ENCODE results near the gene FGD2.

Gene FGD2

GRCh38 chr6:36964349-36964748 is 41.1 kb upstream of the FGD2 start:
- Histone ChIP-seq H3K4me1 (ENCODE audit: insufficient read depth, low read length) (peaks cover 5% of the 10 kb centered on the region), H3K9me3 (ENCODE audit: low read length) (no peaks in the 10 kb centered on the region), H3K27ac (ENCODE audit: low read depth, low read length) (no peak overlapping the region), H3K27me3 (ENCODE audit: control insufficient read depth in 1 of 2, insufficient read depth in 2 of 2, low read length in 2 of 2) (no peaks in the 10 kb centered on the region), H3K9ac (ENCODE audit: low read length) (no peak overlapping the region), H3K36me3 (ENCODE audit: insufficient read depth, low read length) (peaks cover 24% of the 10 kb centered on the region), H3K4me3 (ENCODE audit: low read depth in 1 of 2, low read length in 2 of 2) (no peak overlapping the region)

- peaks cover 30% of the 10 kb centered on the region for H3K36me3 ChIP-seq (ENCODE audit: insufficient read depth, low read length)
- H3K27ac ChIP-seq (ENCODE audit: low read depth, low read length) = no peak overlapping the region
- no peaks in the 10 kb centered on the region for H3K9me3 ChIP-seq (ENCODE audit: low read length)
- no peak overlapping the region for H3K9ac ChIP-seq (ENCODE audit: low read length)
- no peaks in the 10 kb centered on the region for H3K27me3 ChIP-seq (ENCODE audit: control insufficient read depth in 1 of 2, insufficient read depth in 2 of 2, low read length in 2 of 2)
- H3K4me1 ChIP-seq (ENCODE audit: insufficient read depth, low read length) = peaks cover 5% of the 10 kb centered on the region
- H3K4me3 ChIP-seq (ENCODE audit: low read depth in 1 of 2, low read length in 2 of 2) = no peak overlapping the region
Measured at GRCh38 chr6:36964908-36965307, 40.5 kb upstream of the FGD2 start.

GRCh38 chr6:36967301-36967700 is 38.2 kb upstream of the FGD2 start:
- peaks cover 5% of the 10 kb centered on the region for H3K4me1 ChIP-seq (ENCODE audit: insufficient read depth, low read length)

GRCh38 chr6:36967757-36968156 is 37.7 kb upstream of the FGD2 start:
- Histone ChIP-seq H3K36me3 (ENCODE audit: insufficient read depth, low read length) (peaks cover 58% of the 10 kb centered on the region), H3K9me3 (ENCODE audit: low read length) (no peaks in the 10 kb centered on the region), H3K4me1 (ENCODE audit: insufficient read depth, low read length) (peaks cover 5% of the 10 kb centered on the region), H3K27ac (ENCODE audit: low read depth, low read length) (no peak overlapping the region), H3K4me3 (ENCODE audit: low read depth in 1 of 2, low read length in 2 of 2) (no peak overlapping the region), H3K9ac (ENCODE audit: low read length) (no peak overlapping the region), H3K27me3 (ENCODE audit: control insufficient read depth in 1 of 2, insufficient read depth in 2 of 2, low read length in 2 of 2) (no peaks in the 10 kb centered on the region)

More at GRCh38 chr6:36967301-36967700, 38.2 kb upstream of the FGD2 start:
- H3K27ac ChIP-seq (ENCODE audit: low read depth, low read length) = no peak overlapping the region
- H3K9ac ChIP-seq (ENCODE audit: low read length) = no peak overlapping the region
- H3K9me3 ChIP-seq (ENCODE audit: low read length) = no peaks in the 10 kb centered on the region
- H3K27me3 ChIP-seq (ENCODE audit: control insufficient read depth in 1 of 2, insufficient read depth in 2 of 2, low read length in 2 of 2) = no peaks in the 10 kb centered on the region
- peaks cover 54% of the 10 kb centered on the region for H3K36me3 ChIP-seq (ENCODE audit: insufficient read depth, low read length)
- H3K4me3 ChIP-seq (ENCODE audit: low read depth in 1 of 2, low read length in 2 of 2) = no peak overlapping the region

GRCh38 chr6:36968266-36968977 is 37.0 kb upstream of the FGD2 start:
- H3K9me3 ChIP-seq (ENCODE audit: low read length) = no peaks in the 10 kb centered on the region
- no peak overlapping the region for H3K4me3 ChIP-seq (ENCODE audit: low read depth in 1 of 2, low read length in 2 of 2)
- H3K27ac ChIP-seq (ENCODE audit: low read depth, low read length) = no peak overlapping the region
- peaks cover 64% of the 10 kb centered on the region for H3K36me3 ChIP-seq (ENCODE audit: insufficient read depth, low read length)
- H3K9ac ChIP-seq (ENCODE audit: low read length) = no peak overlapping the region
- H3K27me3 ChIP-seq (ENCODE audit: control insufficient read depth in 1 of 2, insufficient read depth in 2 of 2, low read length in 2 of 2) = no peaks in the 10 kb centered on the region
- H3K4me1 ChIP-seq (ENCODE audit: insufficient read depth, low read length) = peaks cover 5% of the 10 kb centered on the region

DNA sequence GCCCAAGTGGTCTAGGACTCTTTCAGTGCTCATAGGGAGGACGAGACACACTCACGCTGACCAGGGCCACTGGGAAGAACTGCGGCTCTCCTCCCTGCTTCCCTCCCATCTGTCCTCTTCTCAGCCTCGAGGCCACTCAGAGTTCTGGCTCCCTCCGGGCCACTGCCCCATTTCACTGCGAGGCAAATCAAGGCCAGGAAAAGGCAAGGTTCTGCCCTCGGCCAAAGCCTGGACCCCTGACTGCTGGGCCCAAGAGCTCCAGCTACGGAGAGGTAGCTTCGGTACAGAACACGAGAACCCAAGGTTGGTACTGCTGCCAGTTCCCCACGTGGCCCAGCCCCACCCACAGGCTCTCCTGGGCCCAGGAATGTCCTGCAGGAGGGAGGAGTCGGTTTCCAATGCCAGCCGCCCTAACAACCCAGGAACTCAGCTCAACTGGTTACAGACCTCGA is 36.2 kb upstream of the FGD2 start:
- H3K9ac ChIP-seq (ENCODE audit: low read length) = no peak overlapping the region
- no peak overlapping the region for H3K27ac ChIP-seq (ENCODE audit: low read depth, low read length)

DNA sequence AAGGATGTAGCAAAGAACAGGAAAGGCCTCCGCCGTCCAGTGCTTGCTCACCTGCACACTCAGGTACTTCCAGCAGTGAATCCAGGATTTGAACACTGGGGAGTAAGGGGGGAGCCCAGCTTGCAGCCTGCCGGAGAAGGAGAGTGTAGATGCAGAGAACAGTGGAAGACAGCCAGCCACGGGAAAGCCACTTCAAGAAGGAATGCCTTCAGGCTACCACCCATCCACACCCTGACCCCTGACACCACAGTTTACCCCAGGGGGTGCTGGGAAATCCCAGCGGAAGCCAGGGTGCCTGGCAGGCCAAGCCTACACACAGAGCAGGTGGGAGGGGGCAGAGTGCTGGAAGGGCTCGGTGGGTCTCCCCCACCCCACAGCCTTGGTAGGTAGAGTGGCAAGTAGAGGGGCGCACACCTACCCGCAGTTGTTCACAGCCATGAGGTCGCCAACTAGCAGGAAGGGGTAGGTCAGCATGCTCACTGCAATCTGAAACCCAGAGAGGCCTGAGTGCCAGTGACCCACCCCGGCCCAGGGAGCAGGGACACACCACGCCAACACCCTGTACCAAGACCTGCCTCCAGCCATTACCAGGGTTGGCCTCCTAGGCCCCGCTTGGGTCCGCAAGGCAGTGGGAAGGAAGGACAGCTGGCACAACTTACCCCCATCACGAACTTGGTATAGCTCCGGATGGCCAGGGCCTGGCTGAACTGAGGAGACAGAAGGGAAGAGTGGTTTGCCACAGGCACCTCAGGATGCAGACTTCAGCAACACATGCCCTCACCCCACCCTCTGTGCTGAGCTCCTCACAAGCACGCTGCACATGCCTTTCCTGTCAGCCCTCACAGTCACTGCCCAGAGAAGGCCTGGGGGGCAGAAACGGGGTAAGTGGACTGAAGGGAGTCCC is 35.2 kb upstream of the FGD2 start:
- Histone ChIP-seq H3K4me1 (ENCODE audit: insufficient read depth, low read length) (no peaks in the 10 kb centered on the region), H3K36me3 (ENCODE audit: insufficient read depth, low read length) (peaks cover 82% of the 10 kb centered on the region), H3K9me3 (ENCODE audit: low read length) (no peaks in the 10 kb centered on the region), H3K9ac (ENCODE audit: low read length) (no peak overlapping the region), H3K27ac (ENCODE audit: low read depth, low read length) (no peak overlapping the region), H3K4me3 (ENCODE audit: low read depth in 1 of 2, low read length in 2 of 2) (no peak overlapping the region), H3K27me3 (ENCODE audit: control insufficient read depth in 1 of 2, insufficient read depth in 2 of 2, low read length in 2 of 2) (no peaks in the 10 kb centered on the region)

More for the DNA sequence above, 36.2 kb upstream of the FGD2 start:
- Histone ChIP-seq H3K36me3 (ENCODE audit: insufficient read depth, low read length) (peaks cover 72% of the 10 kb centered on the region), H3K9me3 (ENCODE audit: low read length) (no peaks in the 10 kb centered on the region), H3K4me1 (ENCODE audit: insufficient read depth, low read length) (peaks cover under 1% of the 10 kb centered on the region), H3K27me3 (ENCODE audit: control insufficient read depth in 1 of 2, insufficient read depth in 2 of 2, low read length in 2 of 2) (no peaks in the 10 kb centered on the region), H3K4me3 (ENCODE audit: low read depth in 1 of 2, low read length in 2 of 2) (no peak overlapping the region)

- H3K4me3 ChIP-seq (ENCODE audit: low read depth in 1 of 2, low read length in 2 of 2) = no peak overlapping the region
- H3K9me3 ChIP-seq (ENCODE audit: low read length) = no peaks in the 10 kb centered on the region
- no peaks in the 10 kb centered on the region for H3K27me3 ChIP-seq (ENCODE audit: control insufficient read depth in 1 of 2, insufficient read depth in 2 of 2, low read length in 2 of 2)
- H3K27ac ChIP-seq (ENCODE audit: low read depth, low read length) = no peak overlapping the region
- H3K9ac ChIP-seq (ENCODE audit: low read length) = no peak overlapping the region
- peaks cover 91% of the 10 kb centered on the region for H3K36me3 ChIP-seq (ENCODE audit: insufficient read depth, low read length)
- H3K4me1 ChIP-seq (ENCODE audit: insufficient read depth, low read length) = no peaks in the 10 kb centered on the region
Measured at GRCh38 chr6:36970892-36971842, 34.3 kb upstream of the FGD2 start.

DNA sequence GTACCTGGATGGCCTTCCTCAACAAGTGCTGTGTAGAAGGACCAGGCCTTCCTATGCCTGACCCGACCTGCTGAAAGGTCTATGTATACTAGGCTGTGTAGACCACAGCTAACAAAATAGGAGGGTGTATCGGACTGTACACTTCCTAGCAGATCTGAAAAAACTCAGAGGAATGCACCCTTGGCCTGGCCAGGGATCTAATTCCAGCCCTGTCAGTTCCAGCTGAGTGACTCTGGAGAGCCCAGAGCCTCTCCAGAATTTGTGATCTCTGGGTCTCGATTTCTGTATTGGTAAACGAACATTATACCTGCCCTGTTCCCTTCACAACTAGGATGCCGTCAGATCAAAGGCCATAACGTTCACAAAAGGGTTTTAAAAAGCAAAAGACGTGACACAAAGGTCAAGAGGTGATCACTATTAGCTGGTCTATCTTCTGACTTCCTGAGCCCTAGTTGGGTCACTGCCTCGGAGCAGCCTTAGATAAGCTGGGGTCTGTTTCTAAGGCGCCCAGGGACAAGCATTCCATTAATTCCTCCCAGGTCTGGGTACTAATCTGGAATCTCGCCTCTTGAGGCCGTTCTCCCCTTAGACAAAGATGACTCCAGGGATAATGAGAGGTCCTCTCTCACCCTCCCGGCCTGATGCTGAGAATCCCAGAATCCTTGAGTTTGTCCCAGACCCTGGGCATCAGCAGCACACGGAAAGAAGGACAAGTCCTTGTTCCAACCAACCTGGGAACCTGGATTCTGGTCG is 33.4 kb upstream of the FGD2 start:
- Histone ChIP-seq H3K4me1 (ENCODE audit: insufficient read depth, low read length) (no peaks in the 10 kb centered on the region), H3K27ac (ENCODE audit: low read depth, low read length) (no peak overlapping the region), H3K9me3 (ENCODE audit: low read length) (no peaks in the 10 kb centered on the region), H3K9ac (ENCODE audit: low read length) (no peak overlapping the region), H3K27me3 (ENCODE audit: control insufficient read depth in 1 of 2, insufficient read depth in 2 of 2, low read length in 2 of 2) (no peaks in the 10 kb centered on the region), H3K36me3 (ENCODE audit: insufficient read depth, low read length) (peaks cover 99% of the 10 kb centered on the region), H3K4me3 (ENCODE audit: low read depth in 1 of 2, low read length in 2 of 2) (no peak overlapping the region)

DNA sequence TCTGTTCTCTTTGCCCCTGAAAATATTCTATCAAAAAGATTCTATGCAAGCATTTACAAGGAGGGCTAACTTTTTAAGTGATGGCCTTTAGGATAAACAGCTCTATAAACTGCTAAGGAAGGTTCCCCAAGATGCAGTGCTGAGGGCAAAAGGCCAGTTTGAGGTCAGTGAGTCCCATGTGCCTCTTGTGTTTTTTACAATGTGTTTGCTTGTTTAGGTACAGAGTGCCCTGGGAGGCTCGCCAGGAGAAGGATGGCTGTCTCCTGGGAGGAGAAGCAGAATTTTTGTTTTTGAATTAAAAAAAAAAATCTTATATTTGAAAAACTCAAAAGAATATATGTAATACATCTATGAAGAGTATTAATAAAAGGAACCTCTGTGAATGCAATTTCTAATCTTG is 32.3 kb upstream of the FGD2 start:
- H3K4me1 ChIP-seq (ENCODE audit: insufficient read depth, low read length) = no peaks in the 10 kb centered on the region
- no peak overlapping the region for H3K27ac ChIP-seq (ENCODE audit: low read depth, low read length)
- H3K9ac ChIP-seq (ENCODE audit: low read length) = no peak overlapping the region
- peaks cover 99% of the 10 kb centered on the region for H3K36me3 ChIP-seq (ENCODE audit: insufficient read depth, low read length)
- no peaks in the 10 kb centered on the region for H3K9me3 ChIP-seq (ENCODE audit: low read length)
- H3K4me3 ChIP-seq (ENCODE audit: low read depth in 1 of 2, low read length in 2 of 2) = no peak overlapping the region
- no peaks in the 10 kb centered on the region for H3K27me3 ChIP-seq (ENCODE audit: control insufficient read depth in 1 of 2, insufficient read depth in 2 of 2, low read length in 2 of 2)
